K562 (cell line): ENCODE measurements around the gene VAPB. TPM values are rescaled to one million over a fixed set of nuclear protein-coding genes. Genes with fewer than 3 reads are reported as not detected.

Experiments
- ATAC-seq: fragments of 200-7000 bp; cut with Tn5 transposase; 3 replicates; pipeline ENCODE4 v1.9.1; 2020; ENCODE audit warnings: moderate library complexity
- BruUV-seq: library from RNA; stranded (reverse); fragments of 400-500 nt; replicated peaks from 2 replicates; lab custom pipeline; 2021; lab: Mats Ljungman, UMichigan
- CTCF ChIA-PET: fragments of 300-600 bp; formaldehyde crosslinking; extraction: SDS; loops from one replicate; lab custom pipeline; 2021; ENCODE audit warnings: low intra/inter-chr PET ratio; lab: Yijun Ruan, JAX
- POLR2A ChIA-PET: fragments of 300-600, 350-650 bp; sonication (Branson Sonifier 250); formaldehyde crosslinking; extraction: SDS; loops from one replicate; lab custom pipeline; 2021; ENCODE audit warnings: antibody characterized with exemption, inconsistent platforms; lab: Yijun Ruan, JAX
- DNase-seq, 4 experiments: peaks; one replicate each; pipeline versions ENCODE4 v3.0.0 to v3.0.0-alpha.2; 2011 to 2018; ENCODE audit warnings: low spot score in 3 of 4, mixed read lengths in 3 of 4; ENCODE audit errors: extremely low read depth in 1 of 4
- FAIRE-seq: peaks from 2 replicates; lab custom pipeline; 2011; peaks lifted over from hg19 to GRCh38; lab: Jason Lieb, UNC
- H2AFZ ChIP-seq: 2 replicates; pipeline ENCODE4 v1.6.0; 2011; ENCODE audit warnings: low read depth, low read length, control low read depth, inconsistent platforms
- H3K27ac ChIP-seq: fragments of 200-600 bp; 3 replicates; pipeline ENCODE4 v1.8.0; 2011; ENCODE audit warnings: low read depth, mild to moderate bottlenecking, control low read depth, inconsistent platforms, low read length, moderate library complexity, mixed read lengths; ENCODE audit errors: extremely low read depth
- H3K27me3 ChIP-seq, 2 experiments: fragments of 300-600 bp in 1 of 2; 2 replicates in 1 of 2; 3 replicates in 1 of 2; pipeline versions ENCODE4 v1.6.0 to v1.8.0; 2011; ENCODE audit warnings: inconsistent platforms in 2 of 2, low read length in 2 of 2, mild to moderate bottlenecking in 1 of 2, mixed read lengths in 1 of 2, moderate library complexity in 1 of 2; ENCODE audit not compliant: control insufficient read depth in 2 of 2, insufficient read depth in 2 of 2
- H3K36me3 ChIP-seq: fragments of 300-600 bp; 3 replicates; pipeline ENCODE4 v1.8.0; 2011; ENCODE audit warnings: mild to moderate bottlenecking, low read length, inconsistent platforms; ENCODE audit not compliant: control insufficient read depth, insufficient read depth
- H3K4me1 ChIP-seq, 2 experiments: fragments of 200-600 bp in 1 of 2; replicated peaks in 1 of 2; 2 replicates in 1 of 2; 3 replicates in 1 of 2; pipeline versions ENCODE4 v1.5.1 to v1.8.0; 2011; ENCODE audit warnings: inconsistent platforms in 2 of 2, low read length in 2 of 2, mild to moderate bottlenecking in 1 of 2, mixed read lengths in 1 of 2, moderate library complexity in 1 of 2; ENCODE audit not compliant: control insufficient read depth in 2 of 2, insufficient read depth in 2 of 2
- H3K4me2 ChIP-seq: 2 replicates; pipeline ENCODE4 v1.6.1; 2011; ENCODE audit warnings: low read length, control low read depth, inconsistent platforms, mixed read lengths; ENCODE audit not compliant: insufficient read depth
- H3K4me3 ChIP-seq: fragments of 200-600 bp; sonication (generic), shearing (Covaris generic); 2 replicates; pipeline ENCODE4 v1.5.1; 2016; ENCODE audit warnings: control low read depth, inconsistent platforms
- H3K79me2 ChIP-seq: fragments of 200-600 bp; 3 replicates; pipeline ENCODE4 v1.8.0; 2011; ENCODE audit warnings: low read length, inconsistent platforms; ENCODE audit not compliant: control insufficient read depth, insufficient read depth
- H3K9ac ChIP-seq, 2 experiments: 2 replicates each; pipeline versions ENCODE4 v1.6.0 to v1.6.1; 2011; ENCODE audit warnings: low read depth in 2 of 2, low read length in 2 of 2, control low read depth in 1 of 2, inconsistent platforms in 1 of 2, mild to moderate bottlenecking in 1 of 2, mixed read lengths in 1 of 2; ENCODE audit not compliant: insufficient read depth in 1 of 2
- H3K9me1 ChIP-seq: one replicate; pipeline ENCODE4 v1.6.0; 2011; ENCODE audit warnings: inconsistent platforms, mild to moderate bottlenecking, low read length, moderate library complexity; ENCODE audit not compliant: control insufficient read depth, insufficient read depth
- H3K9me3 ChIP-seq: replicated peaks from 2 replicates; pipeline ENCODE4 v1.5.1; 2011; ENCODE audit warnings: low read depth, low read length, inconsistent platforms; ENCODE audit not compliant: control insufficient read depth, insufficient read depth
- H4K20me1 ChIP-seq: replicated peaks from 2 replicates; pipeline ENCODE4 v1.6.1; 2011; ENCODE audit warnings: low read length, inconsistent platforms, mixed read lengths; ENCODE audit not compliant: control insufficient read depth, insufficient read depth
- FOSL1 ChIP-seq: fragments of 200-800 bp; sonication (Bioruptor generic); conservative IDR thresholded peaks from 2 replicates; pipeline ENCODE4 v1.6.1; 2016; ENCODE audit warnings: missing genetic modification characterization, missing compliant biosample characterization
- JUND ChIP-seq, 2 experiments: IDR thresholded peaks; 2 replicates in 1 of 2; 3 replicates in 1 of 2; pipeline ENCODE4 v1.6.1; 2011; ENCODE audit warnings: borderline replicate concordance in 2 of 2, low read depth in 2 of 2, low read length in 2 of 2, improper control_type of control experiment in 1 of 2, missing biosample characterization in 1 of 2, missing genetic modification characterization in 1 of 2, missing genetic modification reagents in 1 of 2
- L3MBTL2 ChIP-seq: fragments of 450-650 bp; IDR thresholded peaks from 2 replicates; pipeline ENCODE4 v1.6.1; 2016; ENCODE audit warnings: mild to moderate bottlenecking, moderate library complexity
- ZBTB12 ChIP-seq: fragments of 250-450 bp; sonication (Bioruptor Pico); IDR thresholded peaks from 2 replicates; pipeline ENCODE4 v1.4.0; 2020
- ZNF551 ChIP-seq: fragments of 250-450 bp; sonication (Bioruptor Pico); IDR thresholded peaks from 2 replicates; pipeline ENCODE4 v1.5.0; 2021; ENCODE audit warnings: mild to moderate bottlenecking, moderate library complexity
- ZNF695 ChIP-seq: fragments of 450-650 bp; formaldehyde crosslinking; IDR thresholded peaks from 2 replicates; pipeline ENCODE4 v1.4.0; 2020; ENCODE audit warnings: mild to moderate bottlenecking, moderate library complexity
- WGBS: fragments of 100-300 bp; shearing (Covaris generic); methylation state at CpG from one replicate; pipeline ENCODE4 v1.1.6; 2016; ENCODE audit warnings: low coverage, mixed read lengths; ENCODE audit not compliant: insufficient coverage; ENCODE audit errors: missing lambda C conversion rate; 5-methylcytosine and 5-hydroxymethylcytosine counted together
- in situ Hi-C: fragments of 300-500 bp; cut with MboI; formaldehyde crosslinking; loops from 4 replicates; pipeline ENCODE4 v1.15.0; 2018; ENCODE audit warnings: inconsistent platforms, mixed read lengths
- intact Hi-C: fragments of 100-400 bp; cut with micrococcal nuclease; formaldehyde crosslinking; loops from 2 replicates; pipeline ENCODE4 v1.14.2; 2022
- polyA plus RNA-seq, 8 experiments: library from polyadenylated mRNA; depleted of rRNA in 4 of 8; stranded (reverse) in 5 of 8; unstranded in 3 of 8; fragments of >200 nt; fragmentation: Nextera tagmentation in 2 of 8; fragmentation: Illumina TruSeq in 1 of 8; extraction: Ambion mirVana in 2 of 8; extraction: Trizol in 1 of 8; gene quantifications; 2 replicates each; pipeline versions ENCODE4 v1.2.1 to v1.2.3, GENCODE V29; 2011 to 2014; ENCODE audit warnings: inconsistent platforms in 1 of 8, missing spikeins in 1 of 8
- total RNA-seq, 7 experiments: library from RNA; depleted of rRNA in 6 of 7; stranded (reverse); fragments of >200 nt in 6 of 7; fragmentation: Illumina TruSeq in 2 of 7; extraction: Trizol in 2 of 7; gene quantifications; 2 replicates each; pipeline versions ENCODE4 v1.2.1 to v1.2.3, GENCODE V29; 2011 to 2021; ENCODE audit warnings: low replicate concordance in 1 of 7
- TF ChIP-seq, protein P1 (sequence below): fragments of 450-650 bp; IDR thresholded peaks from 2 replicates; pipeline ENCODE4 v1.6.1; 2016; ENCODE audit warnings: mild to moderate bottlenecking, moderate library complexity

VAPB gene
- total and polyA plus RNA-seq, 9 of the 15 experiments (the other 6 are each of a cell fraction or from before 2014, with no cell fraction given), result 3.4 to 51.0 (median 27.9) TPM

- ChIA-PET POLR2A (interaction anchor here (1.3 kb wide), 1 partner anchor 357 kb away, joined by 3 read pairs; no protein-coding TSS in a partner anchor), CTCF (interaction anchor here (0.6 to 1.4 kb wide), 3 partner anchors 8 to 370 kb away, joined by 3 to 8 read pairs (median 4); partner anchors contain the start of gene GNAS)
- no peak overlapping the region for H3K27ac ChIP-seq
- H2AFZ ChIP-seq, result no peak overlapping the region
- H3K79me2 ChIP-seq, result no peaks in the 10 kb centered on the region
- H4K20me1 ChIP-seq, result no peaks in the 10 kb centered on the region
- no peaks in the 10 kb centered on the region for H3K9me1 ChIP-seq
- intact Hi-C loops (no loop called here), in situ Hi-C loops (loop anchor here (10.0 kb wide), 1 partner anchor 372 kb away; the partner anchor contains the start of genes GNAS and GNAS-AS1)
- DNase-seq (peak; percentile 36 to 46 (median 40)), FAIRE-seq (peak; percentile 61), ATAC-seq (peak; percentile 44; the same call in 1 of the 3 replicates)
- no peak overlapping the region for H3K4me2 ChIP-seq
- H3K9ac ChIP-seq, result no peak overlapping the region
- 5% methylated on average over 10 of the region's 10 CpGs for WGBS
- H3K36me3 ChIP-seq, result no peaks in the 10 kb centered on the region
- peaks cover 8 to 24% of the 10 kb centered on the region in 2 experiments; a peak in 4 of 5 replicates for H3K27me3 ChIP-seq
- BruUV-seq, result no TSS peak
- H3K9me3 ChIP-seq, result peaks cover 8% of the 10 kb centered on the region; the same call in 1 of the 2 replicates
- peaks cover 3 to 4% of the 10 kb centered on the region in 2 experiments; a peak in 3 of 5 replicates for H3K4me1 ChIP-seq
- H3K4me3 ChIP-seq, result no peak overlapping the region
- TF ChIP-seq ZNF695 (CRISPR knock-in tag) (no peak), JUND (IDR thresholded peaks at IDR 0.05; ENCODE audit: borderline replicate concordance, low read depth, low read length) (peak; percentile 83), JUND (tag; IDR thresholded peaks at IDR 0.05; ENCODE audit: borderline replicate concordance, low read depth, low read length) (peak; percentile 78), ZBTB12 (no peak), FOSL1 (tag) (peak; percentile 82), L3MBTL2 (peak; percentile 92), ZNF551 (CRISPR knock-in tag) (no peak)
- TF ChIP-seq, protein P1, sequence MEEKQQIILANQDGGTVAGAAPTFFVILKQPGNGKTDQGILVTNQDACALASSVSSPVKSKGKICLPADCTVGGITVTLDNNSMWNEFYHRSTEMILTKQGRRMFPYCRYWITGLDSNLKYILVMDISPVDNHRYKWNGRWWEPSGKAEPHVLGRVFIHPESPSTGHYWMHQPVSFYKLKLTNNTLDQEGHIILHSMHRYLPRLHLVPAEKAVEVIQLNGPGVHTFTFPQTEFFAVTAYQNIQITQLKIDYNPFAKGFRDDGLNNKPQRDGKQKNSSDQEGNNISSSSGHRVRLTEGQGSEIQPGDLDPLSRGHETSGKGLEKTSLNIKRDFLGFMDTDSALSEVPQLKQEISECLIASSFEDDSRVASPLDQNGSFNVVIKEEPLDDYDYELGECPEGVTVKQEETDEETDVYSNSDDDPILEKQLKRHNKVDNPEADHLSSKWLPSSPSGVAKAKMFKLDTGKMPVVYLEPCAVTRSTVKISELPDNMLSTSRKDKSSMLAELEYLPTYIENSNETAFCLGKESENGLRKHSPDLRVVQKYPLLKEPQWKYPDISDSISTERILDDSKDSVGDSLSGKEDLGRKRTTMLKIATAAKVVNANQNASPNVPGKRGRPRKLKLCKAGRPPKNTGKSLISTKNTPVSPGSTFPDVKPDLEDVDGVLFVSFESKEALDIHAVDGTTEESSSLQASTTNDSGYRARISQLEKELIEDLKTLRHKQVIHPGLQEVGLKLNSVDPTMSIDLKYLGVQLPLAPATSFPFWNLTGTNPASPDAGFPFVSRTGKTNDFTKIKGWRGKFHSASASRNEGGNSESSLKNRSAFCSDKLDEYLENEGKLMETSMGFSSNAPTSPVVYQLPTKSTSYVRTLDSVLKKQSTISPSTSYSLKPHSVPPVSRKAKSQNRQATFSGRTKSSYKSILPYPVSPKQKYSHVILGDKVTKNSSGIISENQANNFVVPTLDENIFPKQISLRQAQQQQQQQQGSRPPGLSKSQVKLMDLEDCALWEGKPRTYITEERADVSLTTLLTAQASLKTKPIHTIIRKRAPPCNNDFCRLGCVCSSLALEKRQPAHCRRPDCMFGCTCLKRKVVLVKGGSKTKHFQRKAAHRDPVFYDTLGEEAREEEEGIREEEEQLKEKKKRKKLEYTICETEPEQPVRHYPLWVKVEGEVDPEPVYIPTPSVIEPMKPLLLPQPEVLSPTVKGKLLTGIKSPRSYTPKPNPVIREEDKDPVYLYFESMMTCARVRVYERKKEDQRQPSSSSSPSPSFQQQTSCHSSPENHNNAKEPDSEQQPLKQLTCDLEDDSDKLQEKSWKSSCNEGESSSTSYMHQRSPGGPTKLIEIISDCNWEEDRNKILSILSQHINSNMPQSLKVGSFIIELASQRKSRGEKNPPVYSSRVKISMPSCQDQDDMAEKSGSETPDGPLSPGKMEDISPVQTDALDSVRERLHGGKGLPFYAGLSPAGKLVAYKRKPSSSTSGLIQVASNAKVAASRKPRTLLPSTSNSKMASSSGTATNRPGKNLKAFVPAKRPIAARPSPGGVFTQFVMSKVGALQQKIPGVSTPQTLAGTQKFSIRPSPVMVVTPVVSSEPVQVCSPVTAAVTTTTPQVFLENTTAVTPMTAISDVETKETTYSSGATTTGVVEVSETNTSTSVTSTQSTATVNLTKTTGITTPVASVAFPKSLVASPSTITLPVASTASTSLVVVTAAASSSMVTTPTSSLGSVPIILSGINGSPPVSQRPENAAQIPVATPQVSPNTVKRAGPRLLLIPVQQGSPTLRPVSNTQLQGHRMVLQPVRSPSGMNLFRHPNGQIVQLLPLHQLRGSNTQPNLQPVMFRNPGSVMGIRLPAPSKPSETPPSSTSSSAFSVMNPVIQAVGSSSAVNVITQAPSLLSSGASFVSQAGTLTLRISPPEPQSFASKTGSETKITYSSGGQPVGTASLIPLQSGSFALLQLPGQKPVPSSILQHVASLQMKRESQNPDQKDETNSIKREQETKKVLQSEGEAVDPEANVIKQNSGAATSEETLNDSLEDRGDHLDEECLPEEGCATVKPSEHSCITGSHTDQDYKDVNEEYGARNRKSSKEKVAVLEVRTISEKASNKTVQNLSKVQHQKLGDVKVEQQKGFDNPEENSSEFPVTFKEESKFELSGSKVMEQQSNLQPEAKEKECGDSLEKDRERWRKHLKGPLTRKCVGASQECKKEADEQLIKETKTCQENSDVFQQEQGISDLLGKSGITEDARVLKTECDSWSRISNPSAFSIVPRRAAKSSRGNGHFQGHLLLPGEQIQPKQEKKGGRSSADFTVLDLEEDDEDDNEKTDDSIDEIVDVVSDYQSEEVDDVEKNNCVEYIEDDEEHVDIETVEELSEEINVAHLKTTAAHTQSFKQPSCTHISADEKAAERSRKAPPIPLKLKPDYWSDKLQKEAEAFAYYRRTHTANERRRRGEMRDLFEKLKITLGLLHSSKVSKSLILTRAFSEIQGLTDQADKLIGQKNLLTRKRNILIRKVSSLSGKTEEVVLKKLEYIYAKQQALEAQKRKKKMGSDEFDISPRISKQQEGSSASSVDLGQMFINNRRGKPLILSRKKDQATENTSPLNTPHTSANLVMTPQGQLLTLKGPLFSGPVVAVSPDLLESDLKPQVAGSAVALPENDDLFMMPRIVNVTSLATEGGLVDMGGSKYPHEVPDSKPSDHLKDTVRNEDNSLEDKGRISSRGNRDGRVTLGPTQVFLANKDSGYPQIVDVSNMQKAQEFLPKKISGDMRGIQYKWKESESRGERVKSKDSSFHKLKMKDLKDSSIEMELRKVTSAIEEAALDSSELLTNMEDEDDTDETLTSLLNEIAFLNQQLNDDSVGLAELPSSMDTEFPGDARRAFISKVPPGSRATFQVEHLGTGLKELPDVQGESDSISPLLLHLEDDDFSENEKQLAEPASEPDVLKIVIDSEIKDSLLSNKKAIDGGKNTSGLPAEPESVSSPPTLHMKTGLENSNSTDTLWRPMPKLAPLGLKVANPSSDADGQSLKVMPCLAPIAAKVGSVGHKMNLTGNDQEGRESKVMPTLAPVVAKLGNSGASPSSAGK, result peak; percentile 82
These were observed 93.4 kb downstream of the VAPB start for GRCh38 chr20:58482416-58482815.
